HT1080 (cell line): ENCODE data around the gene TNIP2. TPM values are rescaled to one million over a fixed set of nuclear protein-coding genes. Genes with fewer than 3 reads are reported as not detected.
"Not testable (repeated sequence)": the region's sequence is repeated elsewhere in the genome, so short reads cannot be mapped to it uniquely, and the experiment has no call there.

ENCODE experiments used
- DNase-seq: peaks from one replicate; pipeline ENCODE4 v3.0.0-alpha.2; 2015; ENCODE audit warnings: low read depth
- total RNA-seq: library from RNA; depleted of rRNA; stranded (reverse); fragments of >200 nt; shearing (Covaris generic); gene quantifications from 2 replicates; pipeline ENCODE4 v1.2.3, GENCODE V29; 2014

The TNIP2 gene
- total RNA-seq, 1 experiment from 2014 or later, result 62.4 TPM

DNA sequence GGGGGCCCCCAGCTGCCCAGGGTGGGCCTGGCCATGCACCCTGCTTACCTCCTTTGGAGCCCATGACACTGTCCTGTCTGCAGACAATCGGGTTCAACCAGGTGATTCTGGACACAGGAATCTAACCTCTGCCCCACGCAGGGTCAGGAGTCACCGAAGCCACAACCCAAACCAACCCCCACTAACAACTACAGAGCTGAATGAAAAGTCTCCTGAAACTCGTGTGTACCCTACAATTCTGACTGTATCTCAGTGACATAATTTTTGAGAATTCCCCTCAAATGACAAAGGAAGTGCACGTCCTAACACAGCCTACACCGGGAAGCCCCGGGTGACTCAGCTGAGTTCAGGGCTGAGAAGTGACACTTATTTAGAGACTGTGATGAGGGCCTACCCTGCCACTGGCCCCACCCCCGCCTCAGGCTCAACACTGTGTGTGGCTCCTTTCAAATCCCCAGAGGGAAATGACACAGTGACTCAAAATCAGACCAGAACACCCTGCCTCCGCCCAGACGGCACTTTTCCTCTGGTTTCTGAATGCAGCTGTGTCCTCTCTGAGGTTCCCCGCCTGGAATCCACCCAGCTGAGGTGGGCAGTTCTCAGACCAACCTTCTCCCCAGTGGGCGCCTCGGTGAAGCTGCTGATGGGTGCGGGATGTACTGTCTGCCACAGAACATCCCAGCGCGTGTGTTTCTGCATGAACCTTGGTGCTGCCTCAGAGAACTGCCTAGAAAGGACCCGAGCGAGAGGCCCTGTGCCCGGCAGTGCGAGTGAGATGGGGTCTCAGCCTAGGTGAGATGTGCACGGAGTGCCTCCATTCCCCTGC, 9.9 kb downstream of the TNIP2 start:
- DNase-seq, result peak; percentile 75

- DNase-seq, result no peak
Observed at GRCh38 chr4:2745516-2745915, 10.6 kb downstream of the TNIP2 start.

- DNase-seq, result no peak
Observed at GRCh38 chr4:2744576-2745270, 11.4 kb downstream of the TNIP2 start.

- no peak for DNase-seq
Observed at GRCh38 chr4:2743518-2744445, 12.4 kb downstream of the TNIP2 start.

GRCh38 chr4:2742823-2743517, 13.2 kb downstream of the TNIP2 start:
- DNase-seq, result no peak

DNA sequence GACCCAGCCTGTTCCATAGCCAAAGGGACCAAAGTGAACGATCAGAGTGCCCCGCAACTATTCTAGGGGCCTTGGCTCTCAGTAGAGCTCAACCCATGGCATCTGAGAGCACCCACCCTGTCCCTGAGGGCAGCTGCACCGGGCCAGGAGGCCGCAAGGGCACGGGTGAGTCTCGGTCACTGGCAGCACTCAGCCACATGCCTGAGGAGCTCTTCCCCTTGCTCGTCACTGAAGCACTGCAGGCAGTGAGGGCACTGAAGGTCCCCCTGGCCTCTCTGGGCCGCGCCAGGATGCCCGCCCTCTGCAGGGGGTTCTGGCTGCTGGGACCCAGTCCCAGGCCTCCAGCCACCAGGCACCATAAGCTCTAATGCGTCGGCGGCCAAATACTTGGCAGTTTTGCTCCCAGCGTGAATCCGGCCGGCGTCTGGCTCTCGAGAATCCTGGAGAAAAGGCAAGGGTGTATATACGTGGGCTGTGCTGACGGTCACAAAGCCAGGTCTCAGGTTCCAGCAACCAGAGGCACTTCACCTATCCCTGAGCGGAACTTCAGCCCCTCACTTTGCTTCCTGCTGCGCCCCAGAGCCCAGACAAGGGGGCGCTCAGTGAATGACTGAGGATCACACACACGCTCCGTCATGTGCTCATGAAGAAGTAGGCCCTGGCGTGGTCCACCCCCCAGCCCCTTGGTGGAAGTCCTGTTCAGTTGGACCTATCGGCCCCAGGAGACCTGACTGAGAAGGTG, 13.9 kb downstream of the TNIP2 start:
- no peak for DNase-seq

DNA sequence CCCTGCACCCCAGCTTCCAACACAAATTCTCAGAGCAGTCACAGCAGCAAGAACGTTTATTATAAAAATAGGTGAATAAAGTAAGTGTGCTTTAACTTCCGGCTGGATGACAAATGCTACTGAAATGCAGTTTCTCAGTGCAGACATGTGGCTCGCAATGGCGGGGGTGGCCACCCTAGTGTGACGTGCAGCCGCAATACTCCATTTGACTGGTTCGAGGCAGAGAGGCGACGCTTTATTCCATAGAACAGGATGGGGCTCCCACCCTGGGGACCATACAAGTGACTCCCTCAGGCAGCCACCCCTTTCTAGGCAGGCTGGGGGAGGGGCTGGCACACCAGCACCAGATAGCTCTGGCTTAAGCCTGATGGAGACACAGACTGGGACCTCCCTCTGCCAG, 14.5 kb downstream of the TNIP2 start:
- DNase-seq, result no peak

GRCh38 chr4:2738296-2738695, 17.8 kb downstream of the TNIP2 start:
- DNase-seq, result not testable (repeated sequence)

- DNase-seq, result no peak
Observed at GRCh38 chr4:2735869-2736268, 20.3 kb downstream of the TNIP2 start.

- DNase-seq, result no peak
Observed at GRCh38 chr4:2734612-2735011, 21.5 kb downstream of the TNIP2 start.

- DNase-seq, result no peak
Observed at GRCh38 chr4:2733844-2734574, 22.1 kb downstream of the TNIP2 start.

- DNase-seq, result no peak
Observed at GRCh38 chr4:2733001-2733843, 22.9 kb downstream of the TNIP2 start.

GRCh38 chr4:2732526-2732925, 23.6 kb downstream of the TNIP2 start:
- DNase-seq, result no peak

- DNase-seq, result no peak
Observed at GRCh38 chr4:2731907-2732317, 24.2 kb downstream of the TNIP2 start.

DNA sequence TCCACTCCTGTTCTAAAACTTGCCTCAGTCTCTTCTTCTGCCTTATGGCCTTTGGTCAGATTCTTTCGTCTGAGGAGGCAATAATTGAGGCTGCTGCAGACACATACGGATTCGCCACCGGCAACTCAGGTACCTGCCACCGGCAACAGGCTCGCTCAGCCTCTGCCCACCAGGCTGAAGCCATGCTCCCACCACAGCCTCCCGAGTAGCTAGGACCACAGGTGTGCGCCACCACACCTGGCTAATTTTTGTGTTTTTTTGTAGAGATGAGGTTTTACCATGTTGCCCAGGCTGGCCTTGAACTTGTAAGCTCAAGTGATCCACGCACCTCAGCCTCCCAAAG, 26.6 kb downstream of the TNIP2 start:
- no peak for DNase-seq

DNA sequence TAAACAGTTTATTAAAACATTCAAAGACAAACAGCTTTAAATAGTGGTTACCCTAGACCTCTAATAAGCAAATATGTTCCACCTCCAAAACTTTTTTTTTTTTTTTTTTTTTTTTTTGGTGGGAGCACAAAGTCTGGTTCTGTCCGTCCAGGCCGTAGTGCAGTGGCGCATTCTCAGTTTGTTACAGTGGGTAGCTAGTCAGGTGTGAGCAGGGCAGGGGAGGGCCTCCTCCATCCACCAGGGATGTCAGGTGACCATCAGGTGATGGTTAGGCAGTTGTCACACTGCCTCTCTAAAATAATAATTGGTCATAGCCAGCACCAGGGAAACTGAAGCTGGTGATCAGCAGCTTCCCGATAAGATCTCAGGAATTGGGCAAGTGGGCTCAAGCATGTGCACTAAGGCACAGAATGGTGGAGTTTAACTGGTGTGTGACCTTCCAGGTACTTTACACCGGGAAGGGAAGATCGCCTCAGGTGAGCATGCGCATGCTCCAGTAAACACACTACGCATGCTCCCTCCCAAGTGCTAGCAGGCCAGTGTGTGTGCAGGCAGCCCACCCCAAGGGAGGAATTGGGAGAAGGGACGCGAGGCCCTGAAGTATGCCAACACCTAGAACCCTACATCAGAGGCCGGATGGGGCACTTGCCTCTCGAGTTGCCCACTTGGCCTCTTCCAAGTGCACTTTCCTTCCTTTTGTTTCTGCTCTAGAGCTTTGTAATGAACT, 27.2 kb downstream of the TNIP2 start:
- DNase-seq, result no peak

DNA sequence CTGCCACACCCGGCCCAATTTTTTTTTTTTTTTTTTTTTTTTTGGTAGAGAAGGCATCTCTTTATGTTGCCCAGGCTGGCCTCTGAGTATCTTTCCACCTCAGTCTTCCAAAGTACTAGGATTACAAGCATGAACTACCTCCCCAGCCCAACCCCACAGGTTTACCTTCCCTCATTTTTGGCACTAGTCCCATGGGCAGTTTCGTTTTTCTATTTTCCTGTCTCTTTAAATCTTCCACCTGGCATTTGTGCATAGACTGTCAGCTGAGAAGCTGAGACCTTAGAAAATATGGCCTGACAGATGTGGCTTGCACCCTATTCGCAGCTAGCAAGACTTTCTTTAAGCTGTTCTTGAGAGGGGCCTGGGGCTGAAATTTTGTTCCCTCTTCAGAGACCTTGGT, 27.9 kb downstream of the TNIP2 start:
- no peak for DNase-seq

- DNase-seq, result not testable (repeated sequence)
Observed at GRCh38 chr4:2726881-2727280, 29.3 kb downstream of the TNIP2 start.
